ENCODE results near the gene ACVRL1. TPM values are rescaled to one million over a fixed set of nuclear protein-coding genes. Genes with fewer than 3 reads are reported as not detected.

The ACVRL1 gene
- total and polyA plus RNA-seq, 9 of the 15 experiments (the other 6 are each of a cell fraction or from before 2014, with no cell fraction given): 0.07 to 1.4 (median 0.30) TPM

GRCh38 chr12:51926064-51926632 lies 18.8 kb downstream of the ACVRL1 start (continued):
- TF ChIP-seq TSHZ1 (CRISPR knock-in tag; IDR thresholded peaks at IDR 0.05): no peak
- TF ChIP-seq KDM5B (IDR thresholded peaks at IDR 0.05; ENCODE audit: insufficient replicate concordance, low read depth, low read length): no peak
- TF ChIP-seq RUNX1 (IDR thresholded peaks at IDR 0.05; ENCODE audit: low read depth): no peak
- TF ChIP-seq AFF1 (IDR thresholded peaks at IDR 0.05; ENCODE audit: low read depth in 1 of 2, partially characterized antibody in 2 of 2): no peak
- TF ChIP-seq ZNF699 (CRISPR knock-in tag; IDR thresholded peaks at IDR 0.05; ENCODE audit: insufficient replicate concordance): no peak
- TF ChIP-seq ZNF24 (IDR thresholded peaks at IDR 0.05): no peak
- TF ChIP-seq FOXK2 (conservative IDR thresholded peaks at IDR 0.05 in 1 of 2, IDR thresholded peaks at IDR 0.05 in 1 of 2; ENCODE audit: low read depth in 2 of 2): peak in 1 of 2 experiments; percentile 34; a peak in 1 of 4 replicates
- TF ChIP-seq DEAF1 (CRISPR knock-in tag; IDR thresholded peaks at IDR 0.05): no peak
- no peak for TF ChIP-seq ID3 (CRISPR knock-in tag; IDR thresholded peaks at IDR 0.05)
- no peak for TF ChIP-seq ID3 (tag; IDR thresholded peaks at IDR 0.05)
- TF ChIP-seq MTA3 (IDR thresholded peaks at IDR 0.05; ENCODE audit: borderline replicate concordance): no peak
- no peak for TF ChIP-seq ZNF785 (CRISPR knock-in tag; IDR thresholded peaks at IDR 0.05)
- TF ChIP-seq SFPQ (IDR thresholded peaks at IDR 0.05; ENCODE audit: low read depth, low read length): no peak
- TF ChIP-seq SAFB2 (IDR thresholded peaks at IDR 0.05; ENCODE audit: borderline replicate concordance, low read depth, low read length, severe bottlenecking): no peak
- TF ChIP-seq POLR2A (conservative IDR thresholded peaks at IDR 0.05): peak; percentile 58
- peak; percentile 60 for TF ChIP-seq RBFOX2 (IDR thresholded peaks at IDR 0.05; ENCODE audit: low read depth, low read length)
